ENCODE results near the gene NSMCE4A.
"Not testable (repeated sequence)": the region's sequence is repeated elsewhere in the genome, so short reads cannot be mapped to it uniquely, and the experiment has no call there.

NSMCE4A gene

DNA sequence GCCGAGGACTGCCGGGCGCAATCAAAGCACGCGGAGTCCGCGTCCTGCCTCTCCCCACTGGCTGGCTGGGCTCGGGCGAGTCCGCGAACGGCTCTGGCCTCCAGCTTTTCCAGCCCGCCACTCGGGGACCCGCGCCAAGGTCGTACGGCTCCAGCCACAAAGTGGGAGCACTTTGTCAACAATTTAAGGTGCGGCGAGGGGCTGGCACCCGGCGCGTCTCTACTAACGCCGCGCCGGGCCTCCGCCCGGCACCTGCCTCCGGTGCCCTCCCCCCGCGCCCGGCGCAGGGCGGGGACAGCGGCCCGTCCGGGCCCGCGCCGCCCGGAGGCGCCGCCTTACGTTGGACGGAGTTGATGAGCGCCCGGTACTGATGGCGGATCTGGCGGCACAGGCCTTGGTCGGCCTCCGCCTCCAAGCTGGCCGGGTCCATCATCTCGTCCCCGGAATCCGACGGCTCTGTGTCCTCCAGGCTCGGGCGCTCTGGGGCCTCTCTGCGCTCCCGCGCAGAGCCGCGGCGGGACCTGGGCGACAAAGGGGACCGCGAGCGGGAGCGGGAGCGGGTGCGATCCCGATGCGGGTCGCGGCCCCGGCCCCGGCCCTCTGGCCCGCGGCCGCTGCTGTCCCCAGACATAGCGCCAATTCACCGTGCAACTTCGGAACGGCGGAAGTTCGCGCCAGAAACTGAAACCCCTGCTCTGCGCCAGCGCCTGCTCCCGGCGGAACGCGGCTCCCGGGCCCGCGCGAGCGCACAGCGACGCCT is at the start of gene NSMCE4A:
Gene NSMCE4A, minus strand, starts transcription at position 683 of the 760 bp plus-strand sequence. Its CDS starts 52 bp downstream, at position 631.
- peak; percentile 67 to 68 for DNase-seq (ENCODE audit: low read depth in 2 of 2)

GRCh38 chr10:122023257-122023656 is 48.2 kb upstream of the NSMCE4A start:
- not testable (repeated sequence) for DNase-seq (ENCODE audit: low read depth in 2 of 2)

GRCh38 chr10:122022276-122022675 is 47.3 kb upstream of the NSMCE4A start:
- DNase-seq (ENCODE audit: low read depth in 2 of 2), result no peak

DNA sequence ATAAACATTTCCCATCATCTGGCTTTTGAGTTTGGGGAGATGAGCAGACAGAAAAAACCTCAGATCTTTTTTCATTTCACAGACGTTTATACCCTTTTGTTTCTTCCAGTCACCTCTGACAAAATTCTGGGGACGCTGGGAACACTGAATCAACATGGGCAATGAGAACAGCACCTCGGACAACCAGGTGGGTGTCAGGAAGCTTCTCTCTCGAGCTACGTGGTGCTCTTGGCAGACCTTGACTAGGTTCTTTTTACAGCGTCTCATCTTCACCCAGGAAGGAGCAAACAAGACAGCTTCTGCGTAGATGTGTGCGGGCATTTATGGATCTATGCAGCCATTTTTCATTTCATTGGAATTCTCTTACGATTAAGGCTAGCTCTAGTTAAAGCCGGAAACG is 46.8 kb upstream of the NSMCE4A start:
- no peak for DNase-seq (ENCODE audit: low read depth in 2 of 2)

GRCh38 chr10:122021379-122021778 is 46.4 kb upstream of the NSMCE4A start:
- no peak for DNase-seq (ENCODE audit: low read depth in 2 of 2)

GRCh38 chr10:122020226-122020625 is 45.2 kb upstream of the NSMCE4A start:
- DNase-seq (ENCODE audit: low read depth in 2 of 2), result no peak

GRCh38 chr10:122019414-122019975 is 44.5 kb upstream of the NSMCE4A start:
- no peak for DNase-seq (ENCODE audit: low read depth in 2 of 2)

DNA sequence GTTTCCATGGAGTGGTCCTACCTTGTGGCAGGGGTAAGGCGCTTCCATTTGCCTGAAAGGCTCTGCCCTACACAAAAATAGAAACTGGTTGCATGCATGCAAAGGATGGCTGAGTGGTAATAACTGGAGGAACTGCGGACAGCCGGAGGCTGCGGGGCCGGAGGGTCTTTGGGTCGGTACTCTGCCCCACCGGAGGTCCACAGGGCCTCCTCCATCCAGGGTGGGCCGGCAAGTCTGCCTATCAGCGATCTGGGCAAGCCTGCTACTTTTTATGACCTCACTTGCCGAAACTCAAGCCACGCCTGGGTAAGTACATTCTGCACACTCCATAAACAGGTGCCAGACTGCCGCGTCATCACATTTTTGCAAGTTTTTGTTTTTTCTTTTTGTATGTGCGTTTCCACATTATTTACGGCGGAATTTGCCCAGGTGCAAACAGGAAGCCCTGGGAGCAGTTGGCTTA is 44.0 kb upstream of the NSMCE4A start:
- DNase-seq (ENCODE audit: low read depth in 2 of 2), result no peak

DNA sequence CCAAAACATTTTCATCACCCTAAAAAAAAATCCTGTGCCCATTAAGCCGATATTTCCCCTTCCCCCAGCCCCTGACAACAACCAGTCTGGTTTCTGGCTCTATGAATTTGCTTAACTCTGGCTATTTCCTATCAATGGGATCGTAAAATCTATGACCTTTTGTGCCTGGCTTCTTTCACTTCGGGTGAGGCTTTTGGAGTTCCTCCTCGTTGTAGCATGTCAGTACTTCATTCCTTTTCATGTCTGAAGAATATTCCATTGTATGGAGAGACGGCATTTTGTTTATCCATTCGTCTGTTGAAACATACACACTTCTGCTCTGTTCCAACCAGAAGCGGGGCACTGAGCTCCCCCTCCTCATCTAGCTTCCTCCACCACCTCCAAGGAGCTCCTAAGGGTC is 43.5 kb upstream of the NSMCE4A start:
- DNase-seq (ENCODE audit: low read depth in 2 of 2), result no peak

GRCh38 chr10:122017926-122018325 is 42.9 kb upstream of the NSMCE4A start:
- DNase-seq (ENCODE audit: low read depth in 2 of 2), result not testable (repeated sequence)

- no peak for DNase-seq (ENCODE audit: low read depth in 2 of 2)
Observed at GRCh38 chr10:122014652-122015248, 39.7 kb upstream of the NSMCE4A start.

DNA sequence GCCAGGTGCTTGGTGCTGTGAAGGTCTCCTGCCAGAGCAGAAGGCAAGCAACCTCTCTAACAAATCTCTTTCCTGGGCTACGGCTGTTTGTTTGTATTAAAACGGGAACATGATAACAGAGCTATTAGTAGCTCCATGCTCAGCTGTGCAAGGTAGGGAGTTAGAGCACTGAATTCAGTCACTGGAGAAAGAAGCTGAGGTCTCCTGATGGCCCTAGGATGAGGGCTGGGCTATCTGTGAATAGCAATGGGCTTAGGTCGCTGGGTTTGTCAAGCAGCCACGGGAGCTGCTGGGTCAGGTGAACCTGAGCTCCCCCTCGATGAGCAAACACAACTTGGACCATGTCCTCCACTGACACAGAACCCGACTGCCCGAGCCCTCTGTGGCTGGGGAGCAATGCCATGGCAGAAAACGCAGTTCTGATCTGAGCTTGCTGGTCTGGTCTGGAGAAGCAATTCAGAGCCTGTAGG is 38.3 kb upstream of the NSMCE4A start:
- DNase-seq (ENCODE audit: low read depth in 2 of 2), result no peak

GRCh38 chr10:122012731-122013130 is 37.7 kb upstream of the NSMCE4A start:
- DNase-seq (ENCODE audit: low read depth in 2 of 2), result no peak

DNA sequence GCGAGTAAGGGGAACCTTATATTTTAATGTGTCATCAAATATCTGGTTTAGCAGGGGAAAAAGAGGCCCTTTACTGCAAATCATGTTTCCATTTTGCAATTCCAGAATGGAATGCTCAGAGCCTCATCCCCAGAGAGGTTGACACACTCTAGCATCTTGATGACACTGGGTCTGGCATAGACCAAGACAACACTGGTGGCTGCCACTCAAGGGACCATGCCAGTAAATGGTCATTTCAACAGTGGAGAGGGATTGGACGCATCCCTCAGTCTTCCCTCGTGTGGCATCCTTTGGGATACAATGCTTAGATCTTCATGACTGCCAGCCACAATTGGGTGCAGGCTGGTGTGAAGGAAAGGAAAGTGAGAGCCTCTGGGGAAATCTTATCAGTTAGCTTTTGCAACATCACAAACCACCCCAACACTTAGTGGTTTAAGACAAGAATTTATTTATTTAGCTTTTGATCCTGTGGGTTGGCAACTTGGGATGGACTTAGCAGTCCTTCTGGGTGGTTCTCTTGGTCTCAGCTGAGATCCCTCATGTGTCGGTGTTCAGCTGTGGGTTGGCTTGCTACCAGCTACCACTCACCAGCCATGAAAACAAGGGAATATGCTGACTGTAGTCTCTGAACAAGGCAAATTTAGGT is 35.5 kb upstream of the NSMCE4A start:
- DNase-seq (ENCODE audit: low read depth in 2 of 2), result no peak

DNA sequence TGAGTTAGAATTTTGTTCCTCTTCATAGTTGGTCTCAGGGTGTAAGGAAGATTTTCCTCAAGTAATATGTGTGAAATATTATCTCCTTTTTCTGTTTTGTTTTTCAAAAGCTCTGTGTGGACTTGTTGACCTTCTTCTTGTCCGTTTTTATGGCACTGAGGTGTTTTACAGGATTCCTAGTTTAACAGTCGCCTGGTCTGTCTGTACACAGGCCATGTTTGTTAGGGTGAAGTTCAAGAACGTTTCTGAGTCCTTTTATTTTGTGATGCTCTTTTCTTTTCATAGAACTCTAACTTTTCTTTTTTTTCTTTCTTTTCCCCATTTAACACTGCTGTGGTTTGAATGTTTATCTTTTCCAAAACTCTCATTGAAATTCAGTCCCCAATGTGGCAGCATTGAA is 32.4 kb upstream of the NSMCE4A start:
- no peak for DNase-seq (ENCODE audit: low read depth in 2 of 2)

GRCh38 chr10:122001698-122002097 is 26.7 kb upstream of the NSMCE4A start:
- DNase-seq (ENCODE audit: low read depth in 2 of 2), result no peak

DNA sequence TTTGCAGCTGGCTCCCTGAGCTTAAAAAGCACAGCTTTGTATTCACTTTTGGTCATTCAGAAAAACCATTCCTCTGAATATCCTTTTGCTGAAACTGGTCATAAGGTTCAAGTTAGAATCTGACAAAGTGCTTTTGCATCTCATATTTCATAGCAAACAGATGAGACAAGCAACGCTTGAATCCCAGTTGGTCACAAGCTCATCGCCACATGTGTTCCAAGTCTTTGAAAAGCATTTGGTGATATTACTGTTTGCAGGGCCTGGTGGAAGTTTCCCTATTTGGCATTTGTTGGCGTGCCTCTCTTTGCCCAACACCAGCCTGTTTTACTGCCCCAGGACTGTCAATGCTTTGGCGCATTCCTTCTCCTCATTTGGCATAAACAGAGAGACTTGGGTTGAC is 24.3 kb upstream of the NSMCE4A start:
- no peak for DNase-seq (ENCODE audit: low read depth in 2 of 2)

GRCh38 chr10:121998462-121998861 is 23.4 kb upstream of the NSMCE4A start:
- DNase-seq (ENCODE audit: low read depth in 2 of 2), result no peak

DNA sequence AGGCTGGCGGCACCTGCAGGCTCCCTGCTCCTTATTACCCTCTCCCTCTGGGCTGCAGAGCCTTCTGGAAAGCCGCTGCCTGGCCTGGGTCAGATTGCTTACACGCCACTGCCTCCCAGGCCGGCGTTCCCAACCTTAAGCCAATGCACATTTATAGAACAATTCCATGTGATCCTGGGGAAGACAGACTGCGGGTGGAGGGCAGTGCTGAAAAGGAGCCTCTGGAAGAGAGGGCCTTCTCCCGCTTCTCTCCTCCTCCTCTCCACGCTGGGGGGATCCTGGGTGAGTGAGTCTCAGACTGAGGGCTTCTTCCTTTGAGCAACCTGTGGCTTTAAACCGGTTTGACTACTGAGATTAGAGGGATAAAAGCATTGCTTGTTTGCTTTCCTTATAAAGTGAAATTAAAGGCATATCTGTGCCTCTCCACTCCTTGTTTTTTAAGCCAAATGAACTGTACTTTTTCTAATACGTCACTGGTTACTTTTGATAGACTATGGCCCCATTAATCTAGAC is 19.5 kb upstream of the NSMCE4A start:
- DNase-seq (ENCODE audit: low read depth in 2 of 2), result no peak

GRCh38 chr10:121991727-121992126 is 16.7 kb upstream of the NSMCE4A start:
- not testable (repeated sequence) for DNase-seq (ENCODE audit: low read depth in 2 of 2)

DNA sequence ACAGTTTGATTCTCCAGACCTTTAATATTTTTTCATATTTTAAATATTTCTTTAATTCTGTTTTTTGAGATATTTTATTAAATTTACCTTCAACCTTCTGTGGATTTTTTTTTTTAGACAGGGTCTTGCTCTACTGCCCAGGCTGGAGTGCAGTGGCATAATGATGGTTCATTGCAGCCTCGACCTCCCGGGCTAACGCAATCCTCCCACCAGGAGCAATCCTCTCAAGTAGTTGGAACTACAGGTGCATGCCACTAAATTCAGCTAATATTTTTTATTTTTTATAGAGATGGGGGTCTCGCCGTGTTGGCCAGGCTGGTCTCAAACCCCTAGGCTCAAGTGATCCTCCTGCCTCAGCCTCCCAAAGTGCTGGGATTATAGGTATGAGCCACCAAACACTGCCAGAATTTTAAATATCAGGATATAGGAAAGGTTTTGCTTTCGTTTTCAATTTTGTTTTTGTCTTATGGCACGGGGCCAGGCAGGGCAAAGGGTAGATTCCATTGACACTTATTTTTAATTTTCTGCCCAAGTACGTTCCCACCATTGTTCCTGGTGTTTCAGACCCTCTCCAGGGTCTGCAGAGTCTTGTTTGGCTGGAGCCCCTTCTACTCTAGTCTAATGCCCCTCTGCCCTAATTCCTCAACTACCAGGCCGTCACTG is 15.1 kb upstream of the NSMCE4A start:
- no peak for DNase-seq (ENCODE audit: low read depth in 2 of 2)

All from activated CD4-positive, alpha-beta T cell treated with anti-CD3 and anti-CD28 coated beads for 24 hours (primary cell).